Measurements from ENCODE around the gene PFDN4. TPM values are rescaled to one million over a fixed set of nuclear protein-coding genes. Genes with fewer than 3 reads are reported as not detected.
A peak's percentile ranks its signal among the peaks of the same experiment; 100 is the strongest.

PFDN4 gene
- total and polyA plus RNA-seq, 2 of the 13 experiments (the other 11 are each of a cell fraction or from before 2014, with no cell fraction given): 59.8 to 227 TPM

GRCh38 chr20:54173653-54174456, 34.0 kb upstream of the PFDN4 start, which contains the start of gene CYP24A1 (continued):
- no peak for TF ChIP-seq KIAA2018 (CRISPR knock-in tag; IDR thresholded peaks at IDR 0.05; ENCODE audit: borderline replicate concordance)
- TF ChIP-seq SALL1 (CRISPR knock-in tag; IDR thresholded peaks at IDR 0.05): peak; percentile 33
- TF ChIP-seq NCOR1 (IDR thresholded peaks at IDR 0.05; ENCODE audit: borderline replicate concordance, low read length): 0 out of 2 replicates have a peak, but pooled peaks have one; percentile 28
- TF ChIP-seq ZNF552 (CRISPR knock-in tag; IDR thresholded peaks at IDR 0.05; ENCODE audit: borderline replicate concordance): no peak
- TF ChIP-seq TFE3 (CRISPR knock-in tag; IDR thresholded peaks at IDR 0.05): peak; percentile 12; the same call in 1 of the 2 replicates
- no peak for TF ChIP-seq BHLHE40 (IDR thresholded peaks at IDR 0.05; ENCODE audit: low read length)
- no peak for TF ChIP-seq PREB (CRISPR knock-in tag; IDR thresholded peaks at IDR 0.05)
- no peak for TF ChIP-seq SNAPC5 (CRISPR knock-in tag; IDR thresholded peaks at IDR 0.05; ENCODE audit: borderline replicate concordance)
- TF ChIP-seq IRF1 (CRISPR knock-in tag; IDR thresholded peaks at IDR 0.05; ENCODE audit: low read depth): no peak
- no peak for TF ChIP-seq RBAK (CRISPR knock-in tag; IDR thresholded peaks at IDR 0.05)
- no peak for TF ChIP-seq U2AF2 (IDR thresholded peaks at IDR 0.05; ENCODE audit: low read depth, low read length)
- no peak for TF ChIP-seq HCFC1 (IDR thresholded peaks at IDR 0.05; ENCODE audit: low read depth, low read length)
- TF ChIP-seq ZNF333 (CRISPR knock-in tag; IDR thresholded peaks at IDR 0.05; ENCODE audit: borderline replicate concordance): no peak; the same call in 1 of the 2 replicates
- TF ChIP-seq KAT8 (CRISPR knock-in tag; IDR thresholded peaks at IDR 0.05): no peak
- TF ChIP-seq ETV5 (CRISPR knock-in tag; IDR thresholded peaks at IDR 0.05; ENCODE audit: borderline replicate concordance): peak; percentile 41; the same call in 1 of the 2 replicates
- no peak for TF ChIP-seq ZNF782 (CRISPR knock-in tag; IDR thresholded peaks at IDR 0.05; ENCODE audit: borderline replicate concordance)
- TF ChIP-seq JARID2 (CRISPR knock-in tag; IDR thresholded peaks at IDR 0.05; ENCODE audit: insufficient replicate concordance): no peak
